K562 (cell line): ENCODE results near the gene PPM1N. TPM values are rescaled to one million over a fixed set of nuclear protein-coding genes. Genes with fewer than 3 reads are reported as not detected.
A peak's percentile ranks its signal among the peaks of the same experiment; 100 is the strongest.

Source experiments
- ASH1L ChIP-seq: fragments of 450-650 bp; IDR thresholded peaks from 2 replicates; pipeline ENCODE4 v1.6.1; 2018; ENCODE audit warnings: borderline replicate concordance, mild to moderate bottlenecking, low read depth; ENCODE audit not compliant: partially characterized antibody
- ATF1 ChIP-seq, 2 experiments: fragments of 450-650 bp in 1 of 2; IDR thresholded peaks; 2 replicates each; pipeline ENCODE4 v1.6.1; 2016; ENCODE audit warnings: missing compliant biosample characterization in 1 of 2, missing genetic modification characterization in 1 of 2
- CREB1 ChIP-seq, 2 experiments: sonication (generic) in 1 of 2; formaldehyde crosslinking in 1 of 2; IDR thresholded peaks; 2 replicates each; pipeline versions ENCODE4 v1.6.1 to v1.8.0; 2012 to 2022; ENCODE audit warnings: inconsistent platforms in 1 of 2, mild to moderate bottlenecking in 1 of 2, missing genetic modification reagents in 1 of 2, moderate library complexity in 1 of 2
- DIDO1 ChIP-seq: fragments of 450-650 bp; IDR thresholded peaks from 2 replicates; pipeline ENCODE4 v1.6.1; 2016; ENCODE audit warnings: low read depth, missing biosample characterization, missing genetic modification characterization
- DPF2 ChIP-seq: fragments of 450-650 bp; IDR thresholded peaks from 2 replicates; pipeline ENCODE4 v1.6.1; 2016
- EWSR1 ChIP-seq: fragments of 450-650 bp; IDR thresholded peaks from 2 replicates; pipeline ENCODE4 v1.6.1; 2018; ENCODE audit warnings: borderline replicate concordance, mild to moderate bottlenecking, low read depth, moderate library complexity; ENCODE audit not compliant: partially characterized antibody
- HBP1 ChIP-seq: fragments of 450-650 bp; formaldehyde crosslinking; IDR thresholded peaks from 2 replicates; pipeline ENCODE4 v1.4.0; 2022; ENCODE audit warnings: missing genetic modification characterization
- HDAC6 ChIP-seq: IDR thresholded peaks from 2 replicates; pipeline ENCODE4 v1.6.1; 2012; ENCODE audit warnings: low read depth, mild to moderate bottlenecking, control low read depth, inconsistent platforms, low read length, moderate library complexity
- POLR2A ChIP-seq: fragments of 450-650 bp; conservative IDR thresholded peaks from 2 replicates; pipeline ENCODE4 v1.6.1; 2016
- RBM15 ChIP-seq: fragments of 200-400 bp; formaldehyde crosslinking; IDR thresholded peaks from 2 replicates; pipeline ENCODE4 v1.6.1; 2018; ENCODE audit warnings: mild to moderate bottlenecking, low read length, moderate library complexity; ENCODE audit not compliant: insufficient read depth
- SMAD2 ChIP-seq: fragments of 150-350 bp; IDR thresholded peaks from 2 replicates; pipeline ENCODE4 v1.6.1; 2014; ENCODE audit warnings: low read depth, mild to moderate bottlenecking, low read length
- TAF7 ChIP-seq: fragments of 450-650 bp; IDR thresholded peaks from 2 replicates; pipeline ENCODE4 v1.6.1; 2016; ENCODE audit warnings: missing genetic modification characterization, missing compliant biosample characterization
- ZHX1 ChIP-seq: fragments of 150-350 bp; conservative IDR thresholded peaks from 2 replicates; pipeline ENCODE4 v1.6.1; 2014; ENCODE audit warnings: low read length
- ZNF23 ChIP-seq: fragments of 250-450 bp; sonication (Bioruptor Pico); IDR thresholded peaks from 2 replicates; pipeline ENCODE4 v1.4.0; 2020; ENCODE audit warnings: mild to moderate bottlenecking
- ZNF766 ChIP-seq: fragments of 200-800 bp; sonication (Bioruptor generic); conservative IDR thresholded peaks from 2 replicates; pipeline ENCODE4 v1.6.1; 2016; ENCODE audit warnings: missing genetic modification characterization, missing compliant biosample characterization
- ZZZ3 ChIP-seq: fragments of 450-650 bp; IDR thresholded peaks from 2 replicates; pipeline ENCODE4 v1.6.1; 2016; ENCODE audit warnings: antibody characterized with exemption, mild to moderate bottlenecking, moderate library complexity
- polyA plus RNA-seq, 8 experiments: library from polyadenylated mRNA; depleted of rRNA in 4 of 8; stranded (reverse) in 5 of 8; unstranded in 3 of 8; fragments of >200 nt; fragmentation: Nextera tagmentation in 2 of 8; fragmentation: Illumina TruSeq in 1 of 8; extraction: Ambion mirVana in 2 of 8; extraction: Trizol in 1 of 8; gene quantifications; 2 replicates each; pipeline versions ENCODE4 v1.2.1 to v1.2.3, GENCODE V29; 2011 to 2014; ENCODE audit warnings: inconsistent platforms in 1 of 8, missing spikeins in 1 of 8
- total RNA-seq, 7 experiments: library from RNA; depleted of rRNA in 6 of 7; stranded (reverse); fragments of >200 nt in 6 of 7; fragmentation: Illumina TruSeq in 2 of 7; extraction: Trizol in 2 of 7; gene quantifications; 2 replicates each; pipeline versions ENCODE4 v1.2.1 to v1.2.3, GENCODE V29; 2011 to 2021; ENCODE audit warnings: low replicate concordance in 1 of 7
- TF ChIP-seq, protein P1 (sequence below): sonication (generic); formaldehyde crosslinking; IDR thresholded peaks from 2 replicates; pipeline ENCODE4 v1.8.1; 2023; ENCODE audit warnings: mild to moderate bottlenecking, missing genetic modification reagents
- TF ChIP-seq, protein P2 (sequence below): fragments of 250-450 bp; sonication (Bioruptor Pico); IDR thresholded peaks from 2 replicates; pipeline ENCODE4 v1.5.1; 2021; ENCODE audit warnings: mild to moderate bottlenecking

The PPM1N gene
- total and polyA plus RNA-seq, 9 of the 15 experiments (the other 6 are each of a cell fraction or from before 2014, with no cell fraction given), result 4.5 to 15.6 (median 8.7) TPM

GRCh38 chr19:45528149-45528743, 30.0 kb downstream of the PPM1N start (continued):
- TF ChIP-seq, protein P1, sequence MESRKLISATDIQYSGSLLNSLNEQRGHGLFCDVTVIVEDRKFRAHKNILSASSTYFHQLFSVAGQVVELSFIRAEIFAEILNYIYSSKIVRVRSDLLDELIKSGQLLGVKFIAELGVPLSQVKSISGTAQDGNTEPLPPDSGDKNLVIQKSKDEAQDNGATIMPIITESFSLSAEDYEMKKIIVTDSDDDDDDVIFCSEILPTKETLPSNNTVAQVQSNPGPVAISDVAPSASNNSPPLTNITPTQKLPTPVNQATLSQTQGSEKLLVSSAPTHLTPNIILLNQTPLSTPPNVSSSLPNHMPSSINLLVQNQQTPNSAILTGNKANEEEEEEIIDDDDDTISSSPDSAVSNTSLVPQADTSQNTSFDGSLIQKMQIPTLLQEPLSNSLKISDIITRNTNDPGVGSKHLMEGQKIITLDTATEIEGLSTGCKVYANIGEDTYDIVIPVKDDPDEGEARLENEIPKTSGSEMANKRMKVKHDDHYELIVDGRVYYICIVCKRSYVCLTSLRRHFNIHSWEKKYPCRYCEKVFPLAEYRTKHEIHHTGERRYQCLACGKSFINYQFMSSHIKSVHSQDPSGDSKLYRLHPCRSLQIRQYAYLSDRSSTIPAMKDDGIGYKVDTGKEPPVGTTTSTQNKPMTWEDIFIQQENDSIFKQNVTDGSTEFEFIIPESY (CRISPR knock-in tag), result peak; percentile 30; the same call in 1 of the 2 replicates
- TF ChIP-seq DPF2 (0 out of 2 replicates have a peak, but pooled peaks have one; percentile 38), HBP1 (peak; percentile 19; the same call in 1 of the 2 replicates), TAF7 (no peak), EWSR1 (no peak), ATF1 (CRISPR knock-in tag; IDR thresholded peaks at IDR 0.05) (no peak), ATF1 (tag; IDR thresholded peaks at IDR 0.05) (no peak), SMAD2 (no peak), ZHX1 (no peak), ZZZ3 (no peak), RBM15 (no peak), HDAC6 (no peak), POLR2A (peak; percentile 83), CREB1 (IDR thresholded peaks at IDR 0.05) (peak; percentile 13; the same call in 1 of the 2 replicates), CREB1 (CRISPR knock-in tag; IDR thresholded peaks at IDR 0.05) (no peak), ZNF766 (CRISPR knock-in tag) (no peak), DIDO1 (tag) (no peak), ZNF23 (CRISPR knock-in tag) (no peak), ASH1L (no peak)
- TF ChIP-seq, protein P2, sequence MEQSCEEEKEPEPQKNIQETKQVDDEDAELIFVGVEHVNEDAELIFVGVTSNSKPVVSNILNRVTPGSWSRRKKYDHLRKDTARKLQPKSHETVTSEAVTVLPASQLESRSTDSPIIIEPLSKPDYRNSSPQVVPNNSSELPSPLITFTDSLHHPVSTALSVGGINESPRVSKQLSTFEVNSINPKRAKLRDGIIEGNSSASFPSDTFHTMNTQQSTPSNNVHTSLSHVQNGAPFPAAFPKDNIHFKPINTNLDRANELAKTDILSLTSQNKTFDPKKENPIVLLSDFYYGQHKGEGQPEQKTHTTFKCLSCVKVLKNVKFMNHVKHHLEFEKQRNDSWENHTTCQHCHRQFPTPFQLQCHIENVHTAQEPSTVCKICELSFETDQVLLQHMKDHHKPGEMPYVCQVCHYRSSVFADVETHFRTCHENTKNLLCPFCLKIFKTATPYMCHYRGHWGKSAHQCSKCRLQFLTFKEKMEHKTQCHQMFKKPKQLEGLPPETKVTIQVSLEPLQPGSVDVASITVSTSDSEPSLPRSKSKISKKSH (CRISPR knock-in tag), result no peak
